GM12878 (cell line): Measurements from ENCODE around the gene MEG3.

ENCODE experiments used
- BRCA1 ChIP-seq: IDR thresholded peaks from 2 replicates; pipeline ENCODE4 v1.6.1; 2011; ENCODE audit warnings: low read depth, low read length, improper control_type of control experiment
- CEBPB ChIP-seq, 2 experiments: fragments of 150-350 bp in 1 of 2; IDR thresholded peaks; 2 replicates each; pipeline ENCODE4 v1.6.1; 2012 to 2014; ENCODE audit warnings: low read depth in 2 of 2, low read length in 2 of 2, borderline replicate concordance in 1 of 2, inconsistent platforms in 1 of 2
- EP300 ChIP-seq, 2 experiments: fragments of 150-350 bp in 1 of 2; IDR thresholded peaks; 2 replicates each; pipeline ENCODE4 v1.6.1; 2011 to 2012; ENCODE audit warnings: low read depth in 2 of 2, low read length in 2 of 2, borderline replicate concordance in 1 of 2, improper control_type of control experiment in 1 of 2, inconsistent platforms in 1 of 2; ENCODE audit not compliant: control insufficient read depth in 1 of 2
- SIN3A ChIP-seq: IDR thresholded peaks from 2 replicates; pipeline ENCODE4 v1.6.1; 2012; ENCODE audit warnings: low read depth, low read length, improper control_type of control experiment
- SMC3 ChIP-seq: IDR thresholded peaks from 2 replicates; pipeline ENCODE4 v1.6.1; 2011; ENCODE audit warnings: low read length, improper control_type of control experiment, borderline replicate concordance
- STAT1 ChIP-seq: fragments of 450-650 bp; conservative IDR thresholded peaks from 2 replicates; pipeline ENCODE4 v1.6.1; 2014; ENCODE audit warnings: antibody characterized with exemption, mild to moderate bottlenecking
- ZNF274 ChIP-seq: IDR thresholded peaks from one replicate; pipeline ENCODE4 v1.8.0; 2011; ENCODE audit not compliant: insufficient read length, insufficient read depth
- TF ChIP-seq, protein P1 (sequence below): fragments of 450-650 bp; formaldehyde crosslinking; IDR thresholded peaks from 2 replicates; pipeline ENCODE4 v1.4.0; 2022; ENCODE audit warnings: mild to moderate bottlenecking, moderate library complexity
- TF ChIP-seq, protein P2 (sequence below): IDR thresholded peaks from 2 replicates; pipeline ENCODE4 v1.6.1; 2011; ENCODE audit warnings: mild to moderate bottlenecking, low read depth, low read length, moderate library complexity; ENCODE audit not compliant: insufficient replicate concordance
- TF ChIP-seq, protein P3 (sequence below): fragments of 450-650 bp; formaldehyde crosslinking; IDR thresholded peaks from 2 replicates; pipeline ENCODE4 v1.5.0; 2022; ENCODE audit warnings: mild to moderate bottlenecking, missing genetic modification characterization
- TF ChIP-seq, protein P4 (sequence below), 3 experiments: IDR thresholded peaks in 2 of 3; conservative IDR thresholded peaks in 1 of 3; 2 replicates each; pipeline ENCODE4 v1.5.1; 2011; ENCODE audit warnings: low read depth in 3 of 3, low read length in 3 of 3, mild to moderate bottlenecking in 3 of 3, control low read depth in 2 of 3, moderate library complexity in 2 of 3, inconsistent platforms in 1 of 3, mixed read lengths in 1 of 3; ENCODE audit not compliant: control insufficient read depth in 2 of 3, insufficient read depth in 1 of 3; ENCODE audit errors: extremely low read depth in 1 of 3

DNA sequence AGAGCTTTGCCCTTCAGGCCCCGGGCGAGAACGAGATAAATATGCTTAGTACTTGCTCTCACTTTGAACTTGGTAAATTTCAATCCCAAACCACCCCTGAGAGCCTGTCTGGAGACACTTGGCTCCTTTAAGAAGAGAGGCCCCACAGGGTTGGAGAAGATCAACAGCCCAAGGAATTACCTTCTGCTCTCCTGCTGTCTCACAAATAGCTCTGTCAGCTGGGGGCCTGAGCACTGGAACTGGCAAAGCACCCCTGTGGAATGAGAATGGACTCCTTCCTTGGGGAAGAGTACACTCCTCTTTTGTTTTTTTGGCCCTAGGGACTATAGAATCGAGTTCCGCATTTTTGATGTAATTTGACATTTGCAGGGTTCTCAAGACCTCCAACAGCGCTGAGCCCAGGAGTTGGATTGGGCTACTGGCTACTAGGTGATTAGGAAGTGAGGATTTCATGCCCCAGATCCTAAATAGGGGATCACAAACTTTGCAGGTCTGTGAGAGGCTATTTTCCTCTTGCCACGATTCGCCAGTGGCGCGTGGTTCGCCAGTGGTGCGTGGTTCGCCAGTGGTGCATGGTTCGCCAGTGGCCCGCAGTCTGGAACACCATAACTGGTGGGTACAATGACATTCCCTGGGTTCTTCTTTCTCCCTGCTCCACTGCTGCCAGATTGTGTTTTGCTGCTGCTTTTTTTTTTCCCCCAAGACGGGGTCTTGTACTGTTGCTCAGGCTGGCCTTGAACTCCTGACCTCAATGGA lies 17.8 kb upstream of the MEG3 start:
- TF ChIP-seq, protein P1, sequence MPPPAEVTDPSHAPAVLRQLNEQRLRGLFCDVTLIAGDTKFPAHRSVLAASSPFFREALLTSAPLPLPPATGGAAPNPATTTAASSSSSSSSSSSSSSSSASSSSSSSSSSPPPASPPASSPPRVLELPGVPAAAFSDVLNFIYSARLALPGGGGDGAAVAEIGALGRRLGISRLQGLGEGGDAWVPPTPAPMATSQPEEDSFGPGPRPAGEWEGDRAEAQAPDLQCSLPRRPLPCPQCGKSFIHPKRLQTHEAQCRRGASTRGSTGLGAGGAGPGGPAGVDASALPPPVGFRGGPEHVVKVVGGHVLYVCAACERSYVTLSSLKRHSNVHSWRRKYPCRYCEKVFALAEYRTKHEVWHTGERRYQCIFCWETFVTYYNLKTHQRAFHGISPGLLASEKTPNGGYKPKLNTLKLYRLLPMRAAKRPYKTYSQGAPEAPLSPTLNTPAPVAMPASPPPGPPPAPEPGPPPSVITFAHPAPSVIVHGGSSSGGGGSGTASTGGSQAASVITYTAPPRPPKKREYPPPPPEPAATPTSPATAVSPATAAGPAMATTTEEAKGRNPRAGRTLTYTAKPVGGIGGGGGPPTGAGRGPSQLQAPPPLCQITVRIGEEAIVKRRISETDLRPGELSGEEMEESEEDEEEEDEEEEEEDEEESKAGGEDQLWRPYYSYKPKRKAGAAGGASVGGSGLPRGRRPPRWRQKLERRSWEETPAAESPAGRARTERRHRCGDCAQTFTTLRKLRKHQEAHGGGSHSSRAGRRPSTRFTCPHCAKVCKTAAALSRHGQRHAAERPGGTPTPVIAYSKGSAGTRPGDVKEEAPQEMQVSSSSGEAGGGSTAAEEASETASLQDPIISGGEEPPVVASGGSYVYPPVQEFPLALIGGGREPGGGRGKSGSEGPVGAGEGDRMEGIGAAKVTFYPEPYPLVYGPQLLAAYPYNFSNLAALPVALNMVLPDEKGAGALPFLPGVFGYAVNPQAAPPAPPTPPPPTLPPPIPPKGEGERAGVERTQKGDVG (CRISPR knock-in tag), result no peak
- TF ChIP-seq EP300 (IDR thresholded peaks at IDR 0.05; ENCODE audit: borderline replicate concordance in 1 of 2, control insufficient read depth in 1 of 2, low read depth in 2 of 2, low read length in 2 of 2), result no peak
- TF ChIP-seq, protein P2, sequence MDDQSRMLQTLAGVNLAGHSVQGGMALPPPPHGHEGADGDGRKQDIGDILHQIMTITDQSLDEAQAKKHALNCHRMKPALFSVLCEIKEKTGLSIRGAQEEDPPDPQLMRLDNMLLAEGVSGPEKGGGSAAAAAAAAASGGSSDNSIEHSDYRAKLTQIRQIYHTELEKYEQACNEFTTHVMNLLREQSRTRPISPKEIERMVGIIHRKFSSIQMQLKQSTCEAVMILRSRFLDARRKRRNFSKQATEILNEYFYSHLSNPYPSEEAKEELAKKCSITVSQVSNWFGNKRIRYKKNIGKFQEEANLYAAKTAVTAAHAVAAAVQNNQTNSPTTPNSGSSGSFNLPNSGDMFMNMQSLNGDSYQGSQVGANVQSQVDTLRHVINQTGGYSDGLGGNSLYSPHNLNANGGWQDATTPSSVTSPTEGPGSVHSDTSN, result no peak
- TF ChIP-seq SIN3A, result no peak
- TF ChIP-seq STAT1, result no peak
- TF ChIP-seq SMC3, result no peak
- no peak for TF ChIP-seq ZNF274
- TF ChIP-seq, protein P3, sequence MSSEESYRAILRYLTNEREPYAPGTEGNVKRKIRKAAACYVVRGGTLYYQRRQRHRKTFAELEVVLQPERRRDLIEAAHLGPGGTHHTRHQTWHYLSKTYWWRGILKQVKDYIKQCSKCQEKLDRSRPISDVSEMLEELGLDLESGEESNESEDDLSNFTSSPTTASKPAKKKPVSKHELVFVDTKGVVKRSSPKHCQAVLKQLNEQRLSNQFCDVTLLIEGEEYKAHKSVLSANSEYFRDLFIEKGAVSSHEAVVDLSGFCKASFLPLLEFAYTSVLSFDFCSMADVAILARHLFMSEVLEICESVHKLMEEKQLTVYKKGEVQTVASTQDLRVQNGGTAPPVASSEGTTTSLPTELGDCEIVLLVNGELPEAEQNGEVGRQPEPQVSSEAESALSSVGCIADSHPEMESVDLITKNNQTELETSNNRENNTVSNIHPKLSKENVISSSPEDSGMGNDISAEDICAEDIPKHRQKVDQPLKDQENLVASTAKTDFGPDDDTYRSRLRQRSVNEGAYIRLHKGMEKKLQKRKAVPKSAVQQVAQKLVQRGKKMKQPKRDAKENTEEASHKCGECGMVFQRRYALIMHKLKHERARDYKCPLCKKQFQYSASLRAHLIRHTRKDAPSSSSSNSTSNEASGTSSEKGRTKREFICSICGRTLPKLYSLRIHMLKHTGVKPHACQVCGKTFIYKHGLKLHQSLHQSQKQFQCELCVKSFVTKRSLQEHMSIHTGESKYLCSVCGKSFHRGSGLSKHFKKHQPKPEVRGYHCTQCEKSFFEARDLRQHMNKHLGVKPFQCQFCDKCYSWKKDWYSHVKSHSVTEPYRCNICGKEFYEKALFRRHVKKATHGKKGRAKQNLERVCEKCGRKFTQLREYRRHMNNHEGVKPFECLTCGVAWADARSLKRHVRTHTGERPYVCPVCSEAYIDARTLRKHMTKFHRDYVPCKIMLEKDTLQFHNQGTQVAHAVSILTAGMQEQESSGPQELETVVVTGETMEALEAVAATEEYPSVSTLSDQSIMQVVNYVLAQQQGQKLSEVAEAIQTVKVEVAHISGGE (CRISPR knock-in tag), result no peak
- TF ChIP-seq, protein P4, sequence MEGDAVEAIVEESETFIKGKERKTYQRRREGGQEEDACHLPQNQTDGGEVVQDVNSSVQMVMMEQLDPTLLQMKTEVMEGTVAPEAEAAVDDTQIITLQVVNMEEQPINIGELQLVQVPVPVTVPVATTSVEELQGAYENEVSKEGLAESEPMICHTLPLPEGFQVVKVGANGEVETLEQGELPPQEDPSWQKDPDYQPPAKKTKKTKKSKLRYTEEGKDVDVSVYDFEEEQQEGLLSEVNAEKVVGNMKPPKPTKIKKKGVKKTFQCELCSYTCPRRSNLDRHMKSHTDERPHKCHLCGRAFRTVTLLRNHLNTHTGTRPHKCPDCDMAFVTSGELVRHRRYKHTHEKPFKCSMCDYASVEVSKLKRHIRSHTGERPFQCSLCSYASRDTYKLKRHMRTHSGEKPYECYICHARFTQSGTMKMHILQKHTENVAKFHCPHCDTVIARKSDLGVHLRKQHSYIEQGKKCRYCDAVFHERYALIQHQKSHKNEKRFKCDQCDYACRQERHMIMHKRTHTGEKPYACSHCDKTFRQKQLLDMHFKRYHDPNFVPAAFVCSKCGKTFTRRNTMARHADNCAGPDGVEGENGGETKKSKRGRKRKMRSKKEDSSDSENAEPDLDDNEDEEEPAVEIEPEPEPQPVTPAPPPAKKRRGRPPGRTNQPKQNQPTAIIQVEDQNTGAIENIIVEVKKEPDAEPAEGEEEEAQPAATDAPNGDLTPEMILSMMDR (IDR thresholded peaks at IDR 0.05 in 2 of 3, conservative IDR thresholded peaks at IDR 0.05 in 1 of 3; ENCODE audit: control insufficient read depth in 2 of 3, extremely low read depth in 1 of 3, insufficient read depth in 1 of 3, low read depth in 3 of 3, low read length in 3 of 3), result no peak
- no peak for TF ChIP-seq CEBPB (IDR thresholded peaks at IDR 0.05; ENCODE audit: borderline replicate concordance in 1 of 2, low read depth in 2 of 2, low read length in 2 of 2)
- no peak for TF ChIP-seq BRCA1
